HG03139 (cell line): ENCODE data around the gene POGLUT2.

Experiments used
- ATAC-seq: cut with Tn5 transposase; IDR thresholded peaks from one replicate; pipeline ENCODE4 v1.9.1; 2021; ENCODE audit not compliant: unreplicated experiment

Gene POGLUT2

GRCh38 chr13:102798581-102799425 is at the start of gene POGLUT2, which contains the start of gene BIVM:
Gene POGLUT2 (minus strand): TSS chr13:102798976. CDS start chr13:102798670, 306 bp downstream.
Gene BIVM (plus strand): TSS chr13:102799119. CDS start chr13:102807268, 8,149 bp downstream.
- ATAC-seq, result peak; percentile 84

- ATAC-seq, result no peak
Measured at GRCh38 chr13:102847272-102848234, 48.8 kb upstream of the POGLUT2 start.

- ATAC-seq, result peak; percentile 34
Measured at GRCh38 chr13:102846261-102847015, 47.7 kb upstream of the POGLUT2 start.

GRCh38 chr13:102845630-102846260 is 47.0 kb upstream of the POGLUT2 start, which contains the start of gene ERCC5:
Gene ERCC5 (plus strand): TSS chr13:102846032. CDS start chr13:102846267, 235 bp downstream.
- ATAC-seq, result peak; percentile 77

- ATAC-seq, result peak; percentile 10
Measured at GRCh38 chr13:102845289-102845629, 46.5 kb upstream of the POGLUT2 start.

- ATAC-seq, result no peak
Measured at GRCh38 chr13:102839462-102839861, 40.7 kb upstream of the POGLUT2 start.

- no peak for ATAC-seq
Measured at GRCh38 chr13:102838982-102839381, 40.2 kb upstream of the POGLUT2 start.

GRCh38 chr13:102838273-102838672 is 39.5 kb upstream of the POGLUT2 start:
- ATAC-seq, result no peak

- no peak for ATAC-seq
Measured at GRCh38 chr13:102836471-102836870, 37.7 kb upstream of the POGLUT2 start.

- ATAC-seq, result no peak
Measured at GRCh38 chr13:102830646-102831045, 31.9 kb upstream of the POGLUT2 start.

- ATAC-seq, result no peak
Measured at GRCh38 chr13:102825921-102826706, 27.3 kb upstream of the POGLUT2 start.

- ATAC-seq, result no peak
Measured at GRCh38 chr13:102825400-102825799, 26.6 kb upstream of the POGLUT2 start.

GRCh38 chr13:102817907-102818306 is 19.1 kb upstream of the POGLUT2 start:
- ATAC-seq, result no peak

GRCh38 chr13:102817241-102817640 is 18.5 kb upstream of the POGLUT2 start:
- no peak for ATAC-seq

- ATAC-seq, result no peak
Measured at GRCh38 chr13:102816708-102817107, 17.9 kb upstream of the POGLUT2 start.

GRCh38 chr13:102815788-102816187 is 17.0 kb upstream of the POGLUT2 start:
- ATAC-seq, result no peak

GRCh38 chr13:102814793-102815192 is 16.0 kb upstream of the POGLUT2 start:
- no peak for ATAC-seq

- ATAC-seq, result no peak
Measured at GRCh38 chr13:102814025-102814607, 15.3 kb upstream of the POGLUT2 start.

- no peak for ATAC-seq
Measured at GRCh38 chr13:102812611-102813287, 14.0 kb upstream of the POGLUT2 start.
